ENCODE data around the gene SSBP3.

SSBP3 gene

DNA sequence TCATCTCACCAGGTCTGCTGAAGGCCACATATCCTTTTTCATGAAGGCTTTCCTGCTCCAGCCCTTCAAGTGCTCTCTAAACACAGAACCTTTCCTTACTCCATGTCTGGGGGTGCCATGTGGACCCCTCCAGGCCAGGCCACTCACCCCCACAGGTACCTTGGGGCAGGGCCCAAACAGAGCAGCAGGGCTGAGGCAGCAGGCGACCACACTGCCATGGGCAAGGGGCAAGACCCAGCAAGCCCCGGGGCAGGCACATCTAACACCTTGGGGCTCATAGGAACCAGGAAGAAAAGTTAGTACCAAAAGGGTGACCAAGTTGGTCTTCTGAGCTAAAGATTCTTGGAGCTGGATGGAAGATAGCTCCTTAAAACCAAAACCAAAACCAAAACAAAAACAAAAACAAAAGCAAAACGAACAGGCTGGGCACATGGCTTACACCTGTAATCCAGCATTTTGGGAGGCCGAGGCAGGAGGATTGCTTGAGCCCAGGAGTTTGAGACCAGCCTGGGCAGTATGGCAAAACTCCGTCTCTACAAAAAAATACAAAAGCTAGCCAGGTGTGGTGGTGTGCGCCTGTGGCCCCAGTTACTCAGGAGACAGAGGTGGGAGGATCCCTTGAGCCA lies 142.5 kb downstream of the SSBP3 start:
- no peak for DNase-seq

DNA sequence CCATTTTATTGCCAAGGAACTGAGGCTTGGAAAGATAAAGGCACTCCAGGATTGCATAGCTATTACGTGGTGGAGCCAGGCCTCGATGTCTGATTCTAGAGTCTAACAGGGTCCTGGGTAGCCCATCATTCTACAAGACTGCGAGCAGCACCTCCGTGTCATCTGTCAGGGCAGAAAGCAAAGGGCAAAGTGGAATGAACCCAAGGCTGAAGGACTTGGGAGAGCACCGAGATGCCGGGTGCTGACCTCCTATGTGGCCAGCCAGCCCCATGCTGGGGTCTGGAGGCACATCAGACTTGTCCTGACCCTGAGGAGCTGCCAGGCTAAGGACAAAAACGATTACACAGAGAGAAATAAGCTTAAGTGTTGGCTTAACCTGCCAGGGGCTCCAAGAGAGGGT lies 143.9 kb downstream of the SSBP3 start:
- DNase-seq: no peak

DNA sequence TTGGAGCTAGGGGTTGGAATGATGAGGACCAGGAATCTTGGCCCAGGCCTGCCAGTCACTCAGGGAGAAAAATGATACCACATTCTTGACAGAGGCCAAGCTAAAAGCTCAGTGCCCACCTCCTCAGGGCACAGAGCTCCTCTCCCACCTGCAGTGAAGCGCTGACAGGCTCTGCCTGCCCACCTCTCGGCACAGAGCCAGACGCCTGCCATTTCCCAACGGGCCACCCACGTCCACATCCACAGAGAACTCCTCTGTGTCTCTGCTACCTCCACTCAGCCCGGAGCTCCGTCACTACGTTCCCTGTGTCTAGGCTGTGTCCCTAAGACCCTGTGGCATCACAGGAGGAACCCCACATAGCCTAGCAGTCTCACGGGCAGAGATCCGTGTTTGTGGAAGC lies 145.4 kb downstream of the SSBP3 start:
- no peak for DNase-seq

DNA sequence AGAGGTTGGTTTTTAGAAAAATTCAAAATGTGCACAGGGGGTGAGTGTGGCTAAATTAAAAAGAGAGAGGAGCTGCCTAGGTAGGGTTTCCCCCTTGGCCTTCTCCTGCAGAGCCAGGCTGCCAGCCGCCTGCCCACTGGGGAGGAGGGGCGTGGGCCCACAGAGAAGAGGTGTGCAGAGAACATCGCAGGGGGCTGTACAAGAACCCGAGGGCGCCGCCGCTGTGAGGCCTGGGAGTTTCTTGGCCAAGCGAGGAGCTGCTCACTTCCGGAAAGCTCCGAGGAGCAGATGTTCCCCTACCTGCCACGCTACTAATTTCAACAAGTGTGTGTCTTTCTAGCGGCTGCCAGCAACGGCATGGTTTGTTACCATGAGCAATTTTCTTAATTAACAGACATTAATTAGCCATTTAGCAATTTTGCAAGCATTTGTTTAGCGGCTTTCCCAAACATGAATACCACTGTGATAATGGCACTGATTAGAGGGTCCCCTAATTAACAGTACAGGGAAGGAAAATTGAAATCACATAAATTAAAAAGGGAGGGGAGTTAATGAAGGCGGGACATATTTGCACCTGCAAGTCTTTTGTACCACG lies 146.6 kb downstream of the SSBP3 start:
- DNase-seq: peak; percentile 73

DNA sequence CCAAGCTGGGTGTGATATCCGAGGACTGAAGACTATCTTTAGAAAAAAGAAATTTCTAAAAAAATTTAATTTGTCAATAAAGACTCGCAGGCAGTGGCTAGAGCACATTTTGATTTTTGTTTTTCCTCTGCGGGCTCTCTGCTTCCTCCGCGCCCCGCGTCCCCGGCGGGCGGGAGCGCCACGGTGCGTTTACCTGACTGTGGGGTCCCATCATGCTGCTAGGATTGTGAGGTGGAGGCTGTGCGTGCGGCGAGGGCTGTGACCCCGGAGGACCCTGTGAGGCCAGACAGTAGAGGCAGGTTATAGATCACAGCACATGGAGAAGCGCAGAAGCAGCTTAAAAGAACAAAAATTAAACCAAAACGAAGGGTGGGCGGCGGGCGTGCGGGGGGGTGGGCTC lies 148.3 kb downstream of the SSBP3 start:
- DNase-seq: no peak

DNA sequence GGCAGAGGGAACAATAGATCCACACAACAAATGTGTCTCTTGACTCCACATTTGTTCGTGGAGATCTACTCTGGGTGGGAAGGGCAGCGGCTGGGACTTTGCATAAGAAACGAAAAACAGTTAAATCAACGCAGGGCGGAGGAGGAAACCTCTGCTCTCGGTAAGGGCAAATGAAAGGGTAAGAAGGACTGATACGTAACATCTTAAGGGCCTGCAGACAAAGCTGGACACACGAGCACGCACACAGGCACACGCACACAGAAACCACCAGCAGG lies 148.9 kb downstream of the SSBP3 start:
- no peak for DNase-seq

DNA sequence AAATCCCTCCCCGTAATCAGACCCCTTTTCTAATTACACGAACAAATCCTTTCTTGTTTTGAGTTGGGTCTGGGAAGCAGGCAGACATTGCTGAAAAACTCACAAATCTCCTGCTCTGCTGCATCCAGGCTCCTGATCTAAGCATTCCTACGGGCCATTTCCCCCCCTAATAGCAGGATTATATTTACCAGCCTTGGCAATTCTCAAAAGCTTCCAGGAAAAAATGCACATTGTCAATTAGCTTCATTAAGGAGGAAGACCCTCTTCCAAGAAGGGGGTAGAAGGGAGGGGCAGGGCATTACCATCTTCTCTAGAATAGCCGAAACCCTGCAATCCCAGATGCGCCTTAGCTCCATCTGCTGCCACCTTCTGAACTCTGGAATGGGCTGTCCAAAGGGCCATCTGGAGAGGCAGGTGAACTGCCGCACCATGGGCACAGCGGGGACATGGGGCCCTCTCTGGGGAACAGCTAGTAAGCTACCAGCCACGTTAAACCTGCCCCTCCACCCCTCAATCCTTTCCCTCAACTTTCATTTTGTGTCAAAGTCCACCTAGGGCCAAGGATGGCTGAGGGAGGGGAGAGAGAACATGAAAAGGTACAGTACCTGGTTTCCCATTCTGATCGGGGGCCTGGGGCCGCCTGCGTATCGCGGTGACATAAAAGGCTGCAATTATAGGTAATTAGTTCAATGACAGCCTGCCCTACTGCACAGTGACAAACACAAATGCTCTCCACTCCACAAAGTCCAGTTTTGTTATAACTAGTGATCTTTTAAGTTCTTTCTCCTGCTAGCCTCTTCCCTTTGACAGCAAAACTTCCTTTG lies 149.5 kb downstream of the SSBP3 start:
- DNase-seq: no peak

DNA sequence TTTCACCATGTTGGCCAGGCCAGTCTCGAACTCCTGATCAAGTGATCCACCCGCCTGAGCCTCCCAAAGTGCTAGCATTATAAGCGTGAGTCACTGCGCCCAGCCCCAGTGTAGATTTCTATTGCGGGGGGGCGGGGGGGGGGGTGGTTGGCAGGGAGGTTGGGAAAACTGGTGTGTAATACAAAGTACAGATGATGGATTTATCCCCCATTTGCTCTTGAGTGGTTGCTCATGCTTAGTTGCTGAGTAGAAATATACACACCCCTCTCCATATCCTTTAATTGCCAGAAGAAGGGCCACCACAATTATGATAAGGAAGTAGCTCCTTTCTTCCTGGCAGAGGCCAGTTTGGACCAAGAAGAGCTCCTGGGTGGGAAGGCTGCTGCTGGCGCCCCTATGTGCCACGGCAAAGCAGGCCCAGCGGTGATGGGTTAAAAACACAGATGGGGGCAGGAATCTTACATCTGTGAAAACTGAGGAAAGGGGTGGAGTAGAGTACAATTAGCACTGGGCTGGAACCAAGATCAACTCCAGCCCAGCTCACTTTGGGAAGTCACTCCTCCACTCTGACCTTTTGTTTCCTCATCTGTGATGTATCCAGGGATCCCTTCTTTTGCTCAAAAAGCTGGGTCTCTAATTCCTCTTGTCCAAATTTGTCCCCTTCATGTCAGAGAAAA lies 151.0 kb downstream of the SSBP3 start:
- no peak for DNase-seq

DNA sequence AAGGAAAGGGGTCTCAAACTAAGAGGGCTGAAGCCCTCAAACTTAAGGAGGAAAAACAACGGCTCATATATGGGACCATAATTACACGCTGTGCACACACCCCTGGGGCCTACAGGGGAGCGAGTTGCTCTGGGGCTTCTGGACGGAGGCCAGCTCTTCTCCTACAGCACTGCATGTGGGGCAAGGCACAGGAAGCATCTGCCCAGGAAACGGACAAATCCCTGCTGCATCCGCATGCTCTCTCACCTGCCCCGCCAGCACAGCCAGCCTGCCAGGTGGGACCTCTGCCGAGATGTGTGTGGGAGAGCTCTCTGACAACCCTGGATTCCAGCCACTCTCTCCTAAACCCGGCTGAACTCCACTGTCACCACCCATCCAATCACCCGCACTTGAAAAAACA lies 152.1 kb downstream of the SSBP3 start:
- peak; percentile 49 for DNase-seq

DNA sequence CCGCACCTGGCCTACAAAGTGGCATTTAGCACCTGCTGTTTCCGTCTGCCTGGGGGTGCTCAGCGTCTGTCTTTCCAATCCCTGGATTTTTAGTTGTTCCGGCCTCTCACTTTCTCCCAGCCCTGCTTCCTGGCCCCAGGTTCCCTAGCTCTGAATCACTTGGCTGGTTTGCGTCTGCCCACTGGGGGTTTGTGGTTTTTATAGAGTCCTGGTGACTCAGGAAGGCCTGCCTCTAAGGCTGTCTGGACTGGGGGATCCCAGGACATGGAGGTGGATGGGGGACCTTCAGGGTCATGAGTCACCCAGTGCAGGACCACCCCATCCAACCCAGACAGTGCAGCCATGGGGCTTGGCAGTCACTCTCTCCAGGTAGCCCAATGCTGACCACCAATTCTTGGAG lies 152.7 kb downstream of the SSBP3 start:
- no peak for DNase-seq

DNA sequence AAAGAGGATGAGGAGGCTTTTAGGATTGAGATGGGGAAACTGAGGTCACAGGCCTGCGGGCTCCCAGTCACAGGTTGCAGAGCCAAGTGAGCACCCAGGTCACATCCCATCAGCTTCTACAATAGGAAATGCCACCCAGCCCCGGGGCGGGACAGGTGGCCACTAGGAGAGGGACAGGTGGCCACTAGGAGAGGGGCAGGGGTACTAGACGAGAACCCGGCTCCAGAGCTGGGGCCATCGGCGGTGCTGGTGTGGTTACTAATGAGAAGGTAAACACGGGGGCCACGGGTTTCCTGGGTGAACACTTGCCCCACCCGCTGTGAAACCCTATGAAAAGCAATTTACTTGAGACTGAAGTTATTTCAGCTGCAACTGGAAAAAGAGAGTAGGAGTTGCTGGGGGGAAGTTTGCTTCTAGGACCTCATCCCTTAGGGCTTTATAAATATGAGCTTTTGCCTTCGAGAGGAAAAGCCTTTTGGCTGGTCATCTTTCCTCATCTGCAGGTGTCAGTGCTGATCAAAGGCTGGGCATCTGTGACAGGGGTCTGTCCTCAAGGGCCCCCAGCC lies 153.7 kb downstream of the SSBP3 start:
- no peak for DNase-seq

DNA sequence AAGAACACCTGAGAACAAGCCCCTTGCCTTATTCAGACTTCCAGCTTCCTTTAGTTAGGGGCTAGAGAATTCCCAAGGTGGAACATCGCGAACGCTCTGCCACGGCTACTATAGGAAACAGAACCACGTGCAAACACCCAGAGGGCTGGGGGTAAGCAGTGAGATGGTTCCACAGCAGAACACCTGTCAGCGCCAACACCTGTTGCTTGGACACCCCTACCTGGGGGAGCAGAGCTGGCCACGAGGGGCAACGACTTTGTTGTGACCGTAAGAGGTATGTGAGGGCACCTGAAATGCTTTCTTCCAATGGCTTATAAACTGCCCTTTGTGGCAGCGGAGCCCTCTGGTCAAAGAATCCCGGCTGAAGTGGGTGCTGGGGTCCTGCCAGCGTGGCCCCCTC lies 155.5 kb downstream of the SSBP3 start:
- DNase-seq: no peak

DNA sequence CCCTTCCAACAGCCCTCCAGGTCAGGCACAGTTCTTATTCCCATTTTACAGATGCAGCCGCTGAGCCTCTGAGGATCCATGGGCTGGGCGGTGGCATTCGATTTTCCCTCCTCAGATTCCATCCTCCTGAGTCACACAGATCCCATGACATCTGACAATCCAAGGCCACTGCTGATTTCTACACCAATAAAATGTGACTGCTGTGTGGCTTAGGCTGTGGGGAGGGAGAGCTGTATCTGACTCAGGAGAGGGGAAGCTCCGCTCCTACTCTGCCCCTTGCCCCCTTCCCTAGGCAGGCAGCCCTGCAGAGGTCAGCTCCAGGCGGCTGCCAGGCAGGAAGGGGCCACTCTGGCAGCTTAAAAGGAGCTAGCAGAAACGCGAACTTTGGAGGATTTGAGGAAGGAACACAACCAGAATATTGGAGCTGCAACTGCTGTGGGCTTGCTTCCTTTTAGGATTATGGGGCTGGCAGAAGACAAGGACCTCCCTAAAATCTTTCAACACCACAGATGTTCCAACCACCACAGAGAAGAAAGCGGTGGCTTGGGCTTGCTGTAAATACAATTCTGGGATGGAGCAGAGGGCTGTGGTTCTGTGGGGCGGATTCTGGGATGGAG lies 156.3 kb downstream of the SSBP3 start:
- DNase-seq: no peak

DNA sequence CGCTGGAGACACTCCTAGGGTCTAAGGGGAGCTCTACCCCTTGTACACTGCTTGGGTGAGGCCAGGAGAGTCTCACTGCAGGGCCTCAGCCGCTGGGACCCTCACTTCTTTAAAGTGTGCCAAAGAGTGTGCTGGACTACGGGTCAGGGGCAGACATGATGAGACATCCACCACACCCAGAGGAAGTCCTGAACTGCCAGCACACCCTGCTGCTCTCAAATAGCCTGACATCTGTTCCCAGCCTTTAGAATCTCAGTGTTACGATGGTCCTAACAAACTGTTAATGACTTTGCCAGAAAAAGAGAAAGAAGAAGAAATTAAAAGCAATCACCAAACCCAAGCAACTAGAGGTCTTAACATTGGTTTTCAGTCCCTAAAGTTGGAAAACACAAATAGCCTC lies 157.2 kb downstream of the SSBP3 start:
- DNase-seq: no peak

DNA sequence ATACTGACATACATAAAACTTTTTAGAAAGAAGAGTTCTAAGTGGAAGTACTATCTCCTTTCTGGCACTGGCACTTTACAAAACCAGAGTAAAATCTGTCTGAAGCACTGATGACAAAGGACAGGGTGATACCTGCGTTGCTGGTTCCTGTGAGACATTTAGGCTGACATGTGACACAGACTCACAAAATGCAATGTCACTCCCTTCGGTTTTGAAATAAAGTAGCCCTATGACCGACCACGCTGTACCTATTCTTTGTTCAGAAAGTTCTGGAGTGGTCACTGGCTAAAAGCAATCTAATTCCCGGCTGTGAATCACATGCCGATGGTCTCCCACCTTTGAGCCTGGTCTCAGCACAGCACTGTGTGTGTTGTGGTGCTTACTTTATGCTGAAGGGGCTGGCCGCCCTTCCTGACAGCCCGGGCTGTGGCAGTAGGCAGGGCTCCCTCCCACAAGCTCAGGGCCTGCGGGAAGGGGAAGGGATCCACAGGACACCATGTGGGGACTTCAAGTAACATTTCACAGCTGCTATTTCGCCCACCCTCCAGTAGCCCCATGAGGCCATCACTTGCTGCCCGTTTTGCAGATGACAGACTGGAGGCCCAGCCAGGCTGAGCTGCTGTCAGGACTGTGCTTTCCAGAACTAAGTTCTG lies 158.2 kb downstream of the SSBP3 start:
- no peak for DNase-seq

DNA sequence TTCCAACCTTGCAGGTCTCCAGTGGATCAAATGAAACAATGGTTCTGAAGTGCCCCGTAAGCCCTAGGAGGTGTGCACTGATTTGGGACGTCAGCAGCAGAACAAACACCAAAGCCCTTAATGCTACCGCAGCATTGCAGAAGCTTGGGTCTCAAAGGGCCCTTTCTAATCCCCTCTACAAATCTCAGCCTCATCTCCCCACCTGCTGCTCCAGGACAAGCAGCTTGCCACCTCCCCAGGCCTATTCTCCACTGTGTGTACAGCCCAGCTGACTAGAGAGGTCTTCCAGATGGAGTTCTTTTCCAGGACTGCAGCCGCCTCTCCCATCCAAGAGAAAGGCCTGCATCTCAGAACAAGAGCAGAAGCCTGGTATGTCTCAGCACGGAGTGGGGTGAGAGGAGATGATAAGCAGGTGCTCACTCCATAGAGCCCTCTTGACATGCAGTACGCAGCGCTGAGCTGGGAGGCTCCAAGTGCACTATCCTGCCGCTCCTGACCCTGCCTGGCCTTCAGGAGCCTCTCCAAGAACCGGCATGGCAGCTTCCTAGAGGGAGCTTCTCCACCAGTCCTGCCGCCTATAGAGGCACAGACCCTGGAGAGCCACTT lies 160.0 kb downstream of the SSBP3 start:
- no peak for DNase-seq

DNA sequence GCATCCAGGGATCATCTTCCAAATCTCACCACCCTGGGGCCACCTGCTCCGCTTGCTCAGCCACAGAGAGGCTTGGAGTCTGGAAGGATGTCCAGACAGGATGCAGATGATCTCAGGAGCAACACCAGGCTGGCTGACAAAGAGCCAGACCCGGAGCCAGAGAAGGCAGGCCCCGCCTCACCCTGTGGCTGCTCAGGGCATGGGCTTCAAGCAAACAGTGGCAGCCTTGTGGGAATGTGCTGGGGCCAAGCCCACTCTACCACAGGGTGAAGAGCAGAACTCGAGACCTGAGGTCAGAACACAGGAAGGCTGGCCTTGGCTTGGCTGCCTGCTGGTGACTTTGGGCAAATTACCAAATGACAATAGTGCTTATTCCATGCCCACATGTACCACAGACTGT lies 160.7 kb downstream of the SSBP3 start:
- no peak for DNase-seq

DNA sequence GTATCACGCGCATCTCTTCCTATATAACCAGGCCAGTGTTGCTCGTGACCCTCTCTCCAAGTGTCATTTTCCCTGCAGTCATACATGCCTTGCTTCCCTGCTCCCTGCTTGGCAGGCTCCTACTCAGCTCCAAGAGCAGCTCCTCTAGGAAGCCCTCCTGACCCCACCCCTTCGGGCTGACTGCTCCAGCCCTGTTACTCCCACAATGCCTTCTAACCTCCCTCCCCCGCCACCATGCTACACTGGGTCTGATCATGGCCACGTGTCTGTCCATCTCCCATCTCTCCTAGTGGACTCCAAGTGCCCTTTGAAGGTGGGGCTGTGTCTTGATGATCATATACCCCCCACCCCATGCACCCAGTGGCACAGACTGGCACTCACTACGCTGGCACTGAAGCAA lies 161.5 kb downstream of the SSBP3 start:
- no peak for DNase-seq

DNA sequence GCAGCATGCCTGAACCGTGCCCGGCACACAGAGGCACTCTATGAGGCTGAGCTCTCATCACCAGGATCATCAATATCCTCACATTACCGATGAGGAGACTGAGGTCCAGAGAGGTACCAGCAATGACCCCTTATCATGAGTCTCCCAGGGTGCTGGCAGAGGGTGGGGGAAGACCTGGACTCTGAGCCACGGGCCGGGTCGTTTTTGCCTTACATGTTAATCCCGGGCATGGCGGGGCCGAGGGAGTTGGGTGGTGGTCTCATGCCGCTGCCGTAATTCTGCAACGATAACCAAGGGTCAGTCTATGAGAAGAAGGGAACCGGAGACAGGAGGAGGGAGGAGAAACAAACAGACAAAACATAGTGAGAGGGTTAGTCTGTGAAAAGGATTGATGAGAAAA lies 163.2 kb downstream of the SSBP3 start:
- DNase-seq: no peak

DNA sequence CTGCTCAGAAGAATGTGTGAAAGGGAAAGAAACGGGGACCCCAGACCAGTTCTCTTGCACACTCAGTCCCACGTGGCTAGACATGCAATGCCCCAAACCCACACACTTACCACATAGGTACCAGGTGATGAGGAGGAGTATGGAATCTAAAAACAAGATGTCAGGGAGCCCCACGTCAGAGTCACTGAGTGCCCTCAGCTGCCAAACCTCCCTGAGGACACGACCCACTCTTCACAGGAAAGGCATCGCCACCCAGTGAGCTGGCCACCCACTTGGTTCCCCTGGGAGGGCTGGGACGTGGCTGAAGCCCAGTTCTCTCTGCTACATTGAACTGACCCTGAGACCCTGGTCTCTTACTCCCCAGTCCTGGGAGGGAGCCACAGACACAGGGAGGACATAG lies 164.8 kb downstream of the SSBP3 start:
- no peak for DNase-seq

DNA sequence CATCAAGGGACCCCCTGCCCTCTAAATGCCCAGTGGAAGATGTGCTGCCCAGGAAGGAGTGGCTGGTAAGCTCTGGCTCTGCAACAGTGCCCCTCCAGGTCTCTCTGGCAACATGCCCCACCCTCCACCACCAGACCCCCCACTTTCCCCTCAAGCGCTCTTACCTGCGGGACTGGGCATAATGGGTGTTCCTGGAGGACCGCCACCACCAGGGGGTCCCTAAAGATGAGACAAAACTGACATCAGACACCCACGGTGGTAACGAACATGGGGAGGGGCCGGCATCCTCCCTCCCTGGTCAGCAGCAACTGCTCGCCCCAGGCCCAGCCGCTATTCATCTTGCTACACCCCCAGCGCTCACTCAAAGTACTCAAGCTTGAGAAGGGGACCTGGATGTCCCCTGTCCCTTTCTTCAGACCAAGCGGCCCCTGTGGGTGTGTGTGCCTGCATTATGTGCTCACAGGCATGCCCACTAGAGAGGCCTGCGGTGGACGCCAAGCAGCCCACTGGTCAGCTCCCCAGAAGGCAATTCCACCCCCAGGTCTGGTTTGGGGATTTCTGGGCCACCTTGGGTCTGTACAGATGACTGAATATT lies 165.4 kb downstream of the SSBP3 start:
- no peak for DNase-seq

DNA sequence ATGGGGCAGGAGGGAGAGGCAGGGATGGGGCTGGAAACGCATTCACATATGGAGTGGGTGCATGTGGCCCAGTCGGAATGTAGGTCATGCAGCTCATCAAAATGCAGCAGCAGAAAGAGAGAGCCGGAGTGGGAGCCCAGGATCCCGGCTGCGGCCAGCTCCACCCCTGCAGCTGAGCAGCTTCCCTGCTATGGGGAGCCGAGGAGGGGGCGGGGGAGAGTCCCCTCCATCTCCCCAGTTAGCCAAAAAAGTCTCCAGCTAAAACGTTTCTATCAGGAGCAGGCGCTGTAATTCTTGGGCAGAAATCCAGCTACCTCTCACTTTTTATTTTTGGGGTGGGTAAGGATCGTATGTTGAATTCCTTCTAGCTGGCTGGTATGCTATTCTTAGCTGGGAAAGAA lies 166.6 kb downstream of the SSBP3 start:
- no peak for DNase-seq
